Activated CD4-positive, alpha-beta T cell treated with anti-CD3 and anti-CD28 coated beads, Interleukin-2, Interleukin-6, amounts not matched to agents 100 ng/mL and 50 ng/mL, durations not matched to agents 16 hours and 8 hours (primary cell): Measurements from ENCODE around the gene CSNK1G1.
A peak's percentile ranks its signal among the peaks of the same experiment; 100 is the strongest.
"Not testable (repeated sequence)": the region's sequence is repeated elsewhere in the genome, so short reads cannot be mapped to it uniquely, and the experiment has no call there.

ENCODE experiments used
- DNase-seq: peaks from one replicate; pipeline ENCODE4 v3.0.0-alpha.2; 2020

Gene CSNK1G1

DNA sequence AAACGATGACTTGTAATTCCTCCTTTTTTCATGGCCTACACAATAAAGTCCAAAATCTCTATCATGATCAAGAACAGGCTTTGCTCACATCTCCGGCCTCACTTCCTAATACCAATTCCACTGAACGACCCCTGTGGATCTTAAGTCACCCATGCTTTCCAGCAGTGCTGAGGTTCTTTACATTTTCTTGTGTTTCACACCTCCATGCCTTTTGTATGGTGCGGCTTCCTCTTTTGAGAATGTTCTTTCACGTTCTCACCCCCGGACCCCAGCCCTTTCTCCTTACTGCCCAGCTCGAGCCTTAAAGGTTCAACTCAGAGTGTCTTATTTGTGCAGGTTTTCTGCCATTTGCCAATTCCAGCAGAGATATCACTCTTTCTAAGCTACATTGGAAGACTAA, 70.1 kb downstream of the CSNK1G1 start:
- DNase-seq, result no peak

DNA sequence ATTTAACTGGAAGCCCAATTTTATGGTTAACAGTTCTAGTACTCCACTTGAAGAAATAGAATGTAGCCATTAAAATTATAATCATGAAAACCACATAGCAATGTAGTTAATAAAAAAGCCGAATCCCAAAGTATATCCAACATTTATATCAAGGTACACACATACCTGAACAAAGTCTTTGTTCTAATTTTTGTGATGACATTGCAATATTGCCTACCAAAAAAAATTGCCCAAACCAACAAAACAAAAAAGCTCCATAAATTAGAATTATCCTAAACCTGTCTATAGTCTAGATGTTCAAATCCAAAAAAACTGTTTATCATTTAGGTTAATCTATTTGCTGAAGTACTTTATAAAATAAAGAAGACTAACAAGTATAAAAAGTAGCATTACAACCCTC, 70.8 kb downstream of the CSNK1G1 start:
- no peak for DNase-seq

DNA sequence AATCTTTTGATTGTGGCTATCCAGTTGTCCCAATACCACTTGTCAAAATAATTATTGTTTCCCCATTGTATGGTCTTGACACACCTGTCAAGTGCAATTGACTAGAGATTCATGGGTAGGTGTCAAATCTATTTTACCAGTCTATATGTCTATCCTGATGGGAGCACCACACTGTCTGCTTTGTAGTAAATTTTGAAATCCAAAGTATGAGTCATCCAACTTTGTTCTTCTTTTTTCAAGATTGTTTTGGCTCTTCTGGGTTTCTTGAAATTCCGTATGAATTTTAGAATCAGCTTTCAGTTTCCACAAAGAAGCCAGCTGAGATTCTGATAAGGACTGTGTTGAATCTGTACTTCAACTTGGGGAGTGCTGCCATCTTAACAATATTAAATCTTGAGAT, 71.9 kb downstream of the CSNK1G1 start:
- no peak for DNase-seq

DNA sequence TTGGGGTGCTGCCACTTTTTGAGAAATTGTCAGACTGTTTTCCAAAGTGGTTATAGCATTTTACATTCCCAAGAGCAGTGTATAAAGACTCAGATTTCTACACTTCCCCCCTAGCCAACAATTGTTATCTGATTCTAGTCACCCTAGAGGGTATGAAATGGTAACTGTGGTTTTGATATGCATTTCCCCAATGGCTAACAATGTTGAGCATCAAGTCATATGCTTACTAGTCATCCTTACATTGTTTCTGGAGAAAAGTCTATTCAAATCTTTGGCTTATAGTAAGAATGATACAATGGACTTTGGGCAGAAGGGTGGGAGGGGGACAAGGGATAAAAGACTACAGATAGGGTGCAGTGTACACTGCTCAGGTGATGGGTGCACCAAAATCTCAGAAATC, 73.3 kb downstream of the CSNK1G1 start:
- peak; percentile 3 for DNase-seq

DNA sequence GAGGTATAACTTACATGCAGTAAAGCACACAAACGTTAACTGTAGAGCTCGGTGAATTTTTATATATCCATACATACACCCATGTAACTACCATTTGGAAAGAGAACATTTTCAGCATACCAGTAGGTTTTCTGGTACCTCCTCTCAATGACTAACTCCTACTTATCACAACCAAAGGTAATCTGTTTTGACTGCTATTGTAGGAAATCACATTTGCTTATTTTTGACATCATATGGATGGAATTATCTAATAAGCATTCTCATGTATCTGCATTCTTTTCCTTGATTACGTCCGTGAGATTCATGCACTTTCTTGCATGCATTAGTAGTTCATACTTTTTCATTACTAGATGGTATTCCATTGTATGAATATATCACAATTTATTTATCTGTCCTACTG, 76.8 kb downstream of the CSNK1G1 start:
- DNase-seq, result no peak

DNA sequence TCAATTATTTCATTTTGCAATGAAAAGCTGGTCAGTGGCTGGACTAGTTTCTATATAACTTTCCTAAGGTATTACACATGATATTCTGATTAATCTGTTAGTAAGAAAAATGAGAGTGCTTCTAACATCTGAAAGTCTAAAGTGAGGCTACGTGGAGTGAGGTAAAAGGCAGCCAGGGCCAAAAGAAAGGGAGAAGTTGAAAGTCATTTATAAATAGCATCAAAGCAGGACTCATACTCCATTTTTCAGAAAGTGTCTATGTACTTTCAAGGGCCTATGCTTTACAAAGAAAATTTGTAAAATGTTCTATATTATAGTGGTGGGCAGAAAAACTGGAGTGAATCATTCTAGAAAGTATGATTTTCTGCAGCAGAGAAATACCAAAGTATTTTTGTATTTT, 80.0 kb downstream of the CSNK1G1 start:
- DNase-seq, result no peak

DNA sequence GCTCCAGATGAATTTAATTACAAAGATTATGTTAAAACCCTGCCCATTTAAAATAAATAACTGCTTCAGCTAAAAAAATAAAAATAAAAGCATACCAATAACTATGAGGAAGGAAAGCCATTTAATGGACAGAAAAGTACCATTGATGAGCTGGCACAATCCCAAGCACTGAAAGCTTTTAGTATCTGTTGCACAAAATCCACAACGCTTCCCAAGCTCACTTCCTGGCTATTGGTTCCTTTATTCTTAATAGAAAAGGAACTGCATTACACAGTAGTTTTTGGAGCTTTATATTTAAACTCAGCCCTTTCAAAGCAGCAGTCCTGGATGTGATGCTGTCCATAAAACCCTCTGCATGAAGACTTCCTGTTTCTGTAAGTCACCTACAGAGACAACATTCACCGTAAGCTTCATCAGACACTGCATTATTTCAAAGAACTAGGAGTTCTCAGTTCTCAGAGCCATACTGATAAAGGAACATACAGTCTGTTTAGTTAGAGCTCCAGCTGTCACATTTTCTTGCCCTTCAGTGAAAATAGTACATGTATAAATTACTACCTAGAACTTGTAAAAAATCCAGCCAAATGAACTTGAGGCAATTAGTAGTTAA, 81.5 kb downstream of the CSNK1G1 start:
- no peak for DNase-seq

DNA sequence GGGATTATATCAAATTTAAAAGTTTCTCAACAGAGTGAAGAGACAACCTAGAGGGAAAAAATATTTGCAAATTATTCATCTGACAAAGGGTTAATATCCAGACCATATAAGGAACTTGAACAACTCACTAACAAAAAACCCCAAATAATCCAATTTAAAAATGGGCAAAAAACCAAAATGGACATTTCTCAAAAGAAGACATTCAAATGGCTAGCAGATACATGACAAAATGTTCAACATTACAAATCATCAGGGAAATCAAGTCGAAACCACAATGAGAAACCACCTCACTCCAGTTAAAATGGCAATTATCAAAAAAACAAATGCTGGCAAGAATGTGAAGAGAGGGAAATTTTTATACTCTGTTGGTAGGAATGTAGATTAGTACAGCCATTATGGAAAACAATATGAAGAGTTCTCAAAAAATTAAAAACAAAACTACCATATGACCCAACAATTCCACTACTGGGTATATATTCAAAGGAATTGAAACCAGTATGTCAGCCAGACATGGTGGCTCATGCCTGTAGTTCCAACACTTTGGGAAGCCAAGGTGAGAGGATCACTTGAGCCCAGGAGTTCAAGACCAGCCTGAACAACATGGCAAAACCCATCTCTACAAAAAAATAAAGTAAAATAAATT, 88.5 kb downstream of the CSNK1G1 start:
- no peak for DNase-seq

DNA sequence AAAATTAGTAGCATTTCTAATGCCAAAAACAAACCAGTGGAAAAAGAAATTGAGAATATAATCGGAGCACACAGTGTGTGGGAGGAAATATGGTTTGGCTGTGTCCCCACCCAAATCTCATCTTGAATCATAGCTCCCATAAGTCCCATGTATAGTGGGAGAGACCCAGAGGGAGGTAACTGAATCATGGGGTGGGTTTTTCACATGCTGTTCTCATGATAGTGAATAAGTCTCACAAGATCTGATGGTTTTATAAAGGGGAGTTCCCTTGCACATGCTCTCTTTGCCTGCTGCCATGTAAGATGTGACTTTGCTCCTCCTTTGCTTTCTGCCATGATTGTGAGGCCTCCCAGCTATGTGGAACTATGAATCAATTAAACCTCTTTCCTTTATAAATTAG, 90.8 kb downstream of the CSNK1G1 start:
- not testable (repeated sequence) for DNase-seq

DNA sequence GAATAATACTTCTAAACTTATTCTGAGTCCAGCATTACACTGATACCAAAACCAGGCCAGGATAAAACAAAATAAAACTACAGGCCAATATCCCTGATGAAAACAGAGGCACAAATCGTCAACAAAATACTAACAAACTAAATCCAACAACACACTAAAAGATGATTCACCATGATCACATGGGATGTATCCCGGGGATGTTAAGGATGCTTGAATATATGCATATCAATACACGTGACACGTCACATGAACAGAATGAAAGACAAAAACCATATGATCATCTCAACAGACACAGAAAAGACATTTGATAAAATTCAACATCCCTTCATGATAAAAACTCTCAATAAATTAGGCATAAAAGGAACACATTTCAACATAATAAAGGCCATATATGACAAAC, 91.5 kb downstream of the CSNK1G1 start:
- no peak for DNase-seq

DNA sequence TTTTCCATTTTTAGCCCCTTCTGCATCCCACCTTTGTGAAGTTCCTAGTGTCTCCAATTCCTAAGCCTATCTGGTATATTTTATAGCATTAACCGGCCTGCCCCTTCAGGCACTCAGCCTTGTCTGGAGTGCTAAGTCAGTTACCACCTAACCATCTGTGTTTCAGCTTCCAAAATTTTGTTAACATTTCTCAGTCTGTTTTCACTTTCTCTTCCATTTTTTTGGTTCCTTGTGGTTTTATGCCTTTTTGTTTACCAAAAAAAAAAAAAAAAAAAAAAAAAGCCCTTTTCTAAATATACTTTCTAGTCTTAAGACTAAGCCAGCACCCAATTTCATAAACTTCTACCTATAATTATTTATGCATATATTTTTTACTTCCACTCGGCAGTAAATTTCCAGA, 92.4 kb downstream of the CSNK1G1 start:
- DNase-seq, result no peak

DNA sequence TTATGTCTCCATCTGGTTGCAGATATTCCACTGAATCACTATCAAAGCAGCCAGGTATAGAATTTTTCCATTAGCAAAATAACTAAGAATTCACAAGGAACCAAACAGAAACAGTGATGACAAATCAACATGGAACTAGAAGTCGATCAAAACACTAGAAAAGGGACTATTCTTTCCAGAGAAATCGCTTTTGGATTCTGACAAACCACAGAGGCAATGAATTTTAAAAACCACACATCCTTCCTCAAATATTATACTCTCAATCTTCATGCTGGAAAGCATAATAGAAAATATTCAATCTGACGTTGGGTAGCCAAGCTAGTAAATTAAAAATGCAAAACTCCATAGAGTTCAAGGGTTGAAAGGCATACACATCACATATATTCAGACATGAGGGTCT, 99.9 kb downstream of the CSNK1G1 start:
- DNase-seq, result no peak

DNA sequence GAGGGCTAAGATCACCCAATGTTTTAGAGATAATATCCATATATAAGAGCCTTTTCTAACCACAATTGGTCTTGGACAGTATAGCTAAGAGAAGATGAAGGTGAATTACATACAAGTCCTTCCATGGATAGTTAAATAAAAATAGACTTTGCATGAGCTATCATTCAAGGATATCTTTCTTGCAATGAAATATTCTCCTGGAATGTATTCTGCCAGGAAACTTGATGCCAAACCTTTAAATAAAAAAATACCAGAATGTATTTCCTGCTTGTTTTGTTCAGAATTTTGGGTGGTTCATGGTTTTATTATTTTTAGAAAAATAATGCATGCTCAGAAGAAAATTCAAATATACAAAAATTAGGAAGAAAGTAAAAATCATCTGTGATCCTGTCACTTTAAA, 104.3 kb downstream of the CSNK1G1 start:
- no peak for DNase-seq

DNA sequence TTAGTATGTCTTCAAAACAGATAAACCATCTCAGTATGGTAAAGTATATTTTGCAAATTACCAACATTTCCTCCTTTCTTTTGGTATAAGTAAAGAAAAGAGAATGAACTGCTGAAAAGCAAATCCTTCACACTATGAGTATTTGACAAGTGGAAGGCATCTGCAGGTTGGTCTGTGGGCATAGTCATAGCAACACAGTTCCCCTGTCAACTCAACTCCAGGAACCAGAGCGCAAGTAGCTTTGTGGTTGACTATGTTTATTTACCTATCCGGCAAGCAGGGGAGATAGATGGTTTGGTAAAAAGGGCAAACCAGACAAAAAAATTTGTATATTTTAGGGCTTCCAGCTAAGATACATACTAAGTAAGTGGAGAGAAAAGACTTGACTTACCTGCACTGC, 104.9 kb downstream of the CSNK1G1 start:
- peak; percentile 74 for DNase-seq

DNA sequence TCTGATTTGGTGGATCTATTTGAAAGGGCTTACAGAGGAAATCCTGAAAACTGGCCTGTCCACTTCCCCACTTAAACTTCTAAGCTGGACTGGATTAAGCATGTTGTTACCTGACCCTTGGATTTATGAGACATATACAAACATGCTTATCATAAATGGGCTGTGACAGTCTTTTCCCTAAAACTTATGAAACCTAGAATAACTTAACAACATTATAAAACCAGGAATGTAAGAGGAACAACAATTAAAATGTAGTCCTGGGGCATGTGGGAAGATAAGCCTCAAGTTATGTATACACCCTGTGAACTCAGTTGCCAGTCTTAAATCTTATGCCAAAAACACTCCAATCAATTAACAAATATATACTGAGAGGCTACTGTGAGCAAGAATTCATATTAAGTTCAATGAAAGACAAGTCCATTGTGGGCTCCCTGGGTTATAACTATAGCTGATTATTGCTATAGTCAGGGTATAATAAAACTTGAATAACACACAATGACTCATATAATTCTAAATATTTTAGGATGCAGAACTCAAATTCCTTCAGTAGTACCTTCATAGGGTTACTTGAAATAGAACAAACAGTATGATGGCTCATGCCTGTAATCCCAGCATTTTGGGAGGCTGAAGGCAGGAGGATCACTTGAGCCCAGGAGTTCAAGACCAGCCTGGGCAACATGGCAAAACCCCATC, 105.9 kb downstream of the CSNK1G1 start:
- no peak for DNase-seq

DNA sequence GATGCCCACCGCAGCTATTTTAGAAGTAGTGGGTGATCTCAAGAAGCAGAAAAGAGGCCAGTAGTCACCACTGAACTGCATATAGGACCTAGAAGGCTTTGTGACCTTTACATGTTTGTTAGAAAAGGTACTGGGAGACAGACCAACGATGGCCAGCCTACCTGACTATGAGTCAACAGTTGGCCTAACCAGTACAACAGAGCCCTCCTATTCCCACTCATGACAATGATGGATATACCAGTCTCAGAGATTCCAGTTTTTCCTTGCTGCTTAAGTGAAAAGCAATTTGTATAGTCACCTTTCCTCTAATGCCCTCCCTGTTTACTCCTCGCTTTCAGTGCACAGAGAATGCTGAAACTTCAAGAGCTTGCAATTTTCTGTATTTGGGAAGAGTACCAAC, 106.6 kb downstream of the CSNK1G1 start:
- no peak for DNase-seq

DNA sequence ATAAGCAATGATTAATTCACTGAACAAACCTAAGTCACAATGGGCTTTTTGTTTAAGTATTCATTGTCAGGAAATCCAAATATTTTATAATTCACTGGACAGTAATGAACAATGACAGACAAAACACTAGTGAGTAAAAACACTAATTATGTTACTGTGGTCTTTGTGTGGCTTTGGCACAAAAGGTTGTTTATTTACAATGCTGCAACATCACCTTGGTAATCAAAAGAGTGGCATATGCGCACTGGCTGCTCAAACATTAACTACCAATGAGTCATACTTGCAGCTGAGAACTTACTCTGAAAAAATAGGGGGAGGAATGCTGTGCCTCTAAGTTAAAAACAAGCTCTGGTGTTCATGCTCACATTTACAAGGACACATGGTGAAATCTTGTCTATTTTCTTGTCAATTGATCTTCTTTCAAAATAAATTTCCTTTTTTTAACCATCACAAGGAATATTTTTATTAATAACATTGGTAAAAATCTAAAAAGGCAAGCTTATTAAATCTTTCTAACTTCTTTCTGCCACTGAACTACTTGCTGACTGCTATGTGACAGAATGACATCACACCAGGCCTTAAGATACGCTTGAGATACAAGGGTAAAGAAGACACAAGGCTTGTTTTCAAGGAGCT, 107.9 kb downstream of the CSNK1G1 start:
- peak; percentile 87 for DNase-seq

DNA sequence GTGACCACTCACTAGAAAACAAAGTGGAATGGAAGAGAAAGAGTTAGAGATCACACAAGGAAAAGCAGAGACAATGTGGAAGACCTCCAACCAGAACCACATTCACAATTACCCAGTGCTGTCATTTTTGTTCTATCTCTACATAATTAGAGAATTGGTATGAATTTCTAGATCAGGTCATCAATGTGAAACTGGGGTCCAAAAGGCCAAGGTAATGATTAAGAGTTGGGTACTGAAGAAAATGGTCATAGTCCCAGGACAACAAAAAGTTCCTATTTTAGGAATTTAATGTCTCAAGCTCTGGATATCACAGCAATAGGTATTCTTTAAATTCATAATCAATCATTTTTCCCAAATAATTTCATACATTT, 108.5 kb downstream of the CSNK1G1 start:
- DNase-seq, result peak; percentile 4

DNA sequence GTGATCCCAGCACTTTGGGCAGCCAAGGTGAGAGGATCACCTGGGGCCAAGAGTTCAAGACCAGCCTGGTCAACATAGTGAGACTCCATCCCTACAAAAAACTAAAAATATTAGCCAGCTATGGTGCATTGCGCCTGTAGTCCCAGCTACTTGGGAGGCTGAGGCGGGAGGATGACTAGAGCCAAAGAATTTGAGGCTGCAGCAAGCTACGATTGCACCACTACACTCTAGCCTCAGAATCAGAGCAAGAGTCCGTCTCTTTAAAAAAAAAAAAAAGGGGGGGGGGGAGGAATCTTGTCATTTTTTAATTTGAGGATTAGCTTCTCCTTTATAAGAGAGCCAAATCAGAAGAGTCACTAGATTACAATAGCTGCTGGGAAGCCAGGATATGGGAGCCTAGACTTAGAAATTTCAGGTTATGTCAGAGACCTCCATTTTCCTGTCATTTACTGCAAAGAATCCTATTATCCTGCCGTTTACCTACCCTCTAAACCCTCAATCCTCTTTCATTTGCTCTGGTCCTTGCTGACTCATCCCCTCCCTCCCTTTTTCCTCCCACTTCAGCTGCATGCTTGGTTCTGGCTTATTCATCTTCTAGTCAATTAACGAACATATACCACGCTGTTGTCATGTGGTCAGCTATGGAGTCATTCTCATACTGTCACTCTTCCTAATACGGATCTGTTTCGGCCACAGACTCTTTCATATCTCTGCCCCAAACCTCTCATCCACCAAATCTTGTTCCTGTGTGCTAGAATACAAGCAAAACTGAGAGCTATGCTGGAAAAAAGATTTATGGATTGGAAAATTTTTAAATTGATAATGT, 109.4 kb downstream of the CSNK1G1 start:
- peak; percentile 94 for DNase-seq

DNA sequence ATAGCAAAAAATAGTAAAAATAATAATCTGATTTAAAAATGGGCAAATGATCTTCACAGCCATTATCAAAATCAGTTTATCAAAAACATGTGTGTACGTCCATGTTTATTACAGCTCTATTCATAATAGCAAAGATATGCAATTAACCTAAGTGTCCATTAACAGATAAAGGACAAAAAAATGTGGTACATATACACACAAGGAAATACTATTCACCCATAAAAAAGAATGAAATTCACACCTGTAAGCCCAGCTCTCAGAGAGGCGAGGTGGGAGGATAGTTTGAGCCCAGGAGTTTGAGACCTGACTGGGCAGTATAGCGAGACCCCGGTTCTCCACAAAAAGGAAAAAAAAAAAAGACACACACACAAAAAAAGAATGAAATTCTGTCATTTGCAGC, 110.6 kb downstream of the CSNK1G1 start:
- no peak for DNase-seq

DNA sequence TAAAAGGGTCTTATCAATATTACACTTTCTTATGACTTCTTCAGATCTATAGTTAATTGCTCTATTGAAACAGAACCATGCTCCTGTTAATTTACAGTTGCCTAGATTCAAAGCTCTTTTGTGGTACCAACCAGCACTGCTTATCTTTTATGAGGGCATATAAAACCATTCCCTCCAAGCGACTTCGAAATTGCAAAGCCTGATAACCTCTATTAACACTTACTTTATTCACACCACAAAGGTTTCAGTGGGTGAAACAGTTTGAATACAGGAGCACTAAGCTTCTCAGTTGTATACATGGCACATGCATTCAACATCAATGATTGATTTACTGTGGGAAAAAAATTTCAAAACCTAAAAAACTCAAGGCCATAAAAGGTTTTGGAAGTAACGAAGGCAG, 118.3 kb downstream of the CSNK1G1 start:
- DNase-seq, result no peak

DNA sequence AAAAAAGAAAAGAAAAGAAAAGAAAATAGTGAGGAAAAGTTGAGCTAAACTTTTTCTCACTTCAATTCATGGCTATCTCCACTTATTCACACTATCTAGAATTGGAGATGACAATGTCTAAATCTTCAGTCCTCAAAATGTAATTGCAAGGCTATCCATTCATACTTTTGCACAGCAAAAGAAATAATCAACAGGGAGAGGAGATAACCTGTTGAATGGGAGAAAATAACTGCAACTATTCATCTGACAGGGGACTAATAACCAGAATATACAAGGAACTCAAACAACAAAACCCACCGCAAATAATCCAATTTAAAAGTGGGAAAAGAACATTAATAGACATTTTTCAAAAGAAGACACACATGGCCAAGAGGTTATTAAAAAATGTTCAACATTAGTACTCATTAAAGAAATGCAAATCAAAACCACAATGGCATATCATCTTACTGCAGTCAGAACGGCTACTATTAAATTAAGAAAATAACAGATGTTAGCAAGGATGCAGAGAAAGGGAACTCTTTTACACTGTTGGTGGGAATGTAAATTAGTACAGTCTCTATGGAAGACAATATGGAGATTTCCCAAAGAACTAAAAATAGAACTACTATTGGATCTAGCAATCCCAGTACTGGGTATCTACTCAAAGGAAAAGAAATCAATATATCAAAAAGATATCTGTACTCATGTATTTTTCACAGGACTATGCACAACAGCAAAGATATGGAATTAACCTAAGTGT, 119.6 kb downstream of the CSNK1G1 start:
- no peak for DNase-seq

DNA sequence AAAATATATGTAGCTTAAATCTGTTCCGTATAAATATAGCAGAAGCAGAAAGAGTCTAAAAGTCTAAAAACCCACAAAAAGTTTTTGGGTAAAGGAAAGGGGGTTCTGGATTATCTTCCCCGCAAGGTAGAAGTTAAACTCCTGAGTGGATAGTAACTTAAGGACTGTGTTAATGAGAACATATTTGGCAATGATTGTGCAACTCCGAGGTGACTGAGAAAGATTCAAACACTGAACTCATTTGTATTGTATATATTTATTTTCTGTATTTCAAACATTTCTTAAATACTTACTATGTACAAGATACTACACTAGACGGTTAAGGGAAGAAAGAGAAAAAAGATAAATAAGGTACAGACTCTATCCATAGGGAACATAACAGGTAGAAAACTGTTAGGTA, 120.4 kb downstream of the CSNK1G1 start:
- DNase-seq, result no peak
